Measurements from ENCODE around the gene EIF2B1.

DNA sequence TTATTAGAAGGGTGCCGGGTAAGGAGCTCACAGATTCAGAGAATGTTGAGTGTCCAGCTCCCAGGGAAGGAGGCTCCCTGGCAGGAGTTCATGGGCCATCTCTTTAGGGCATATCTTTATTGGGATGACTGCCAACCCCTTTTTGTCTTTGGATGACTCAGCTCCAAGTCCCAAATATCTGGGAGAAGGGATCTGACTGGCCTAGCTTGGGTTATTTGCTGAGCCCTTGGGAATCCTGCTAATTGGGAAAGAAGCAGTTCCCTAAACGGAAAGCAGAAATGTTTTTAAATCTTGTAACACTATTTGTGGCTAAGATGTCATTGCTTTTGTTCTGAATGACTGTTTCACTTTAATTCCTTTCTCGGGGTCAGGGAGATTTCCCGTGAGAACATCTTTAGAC lies 19.0 kb downstream of the EIF2B1 start:
- no peak for TF ChIP-seq IRF2 (CRISPR knock-in tag; IDR thresholded peaks at IDR 0.05; ENCODE audit: borderline replicate concordance, low read depth)
- TF ChIP-seq, protein P1, sequence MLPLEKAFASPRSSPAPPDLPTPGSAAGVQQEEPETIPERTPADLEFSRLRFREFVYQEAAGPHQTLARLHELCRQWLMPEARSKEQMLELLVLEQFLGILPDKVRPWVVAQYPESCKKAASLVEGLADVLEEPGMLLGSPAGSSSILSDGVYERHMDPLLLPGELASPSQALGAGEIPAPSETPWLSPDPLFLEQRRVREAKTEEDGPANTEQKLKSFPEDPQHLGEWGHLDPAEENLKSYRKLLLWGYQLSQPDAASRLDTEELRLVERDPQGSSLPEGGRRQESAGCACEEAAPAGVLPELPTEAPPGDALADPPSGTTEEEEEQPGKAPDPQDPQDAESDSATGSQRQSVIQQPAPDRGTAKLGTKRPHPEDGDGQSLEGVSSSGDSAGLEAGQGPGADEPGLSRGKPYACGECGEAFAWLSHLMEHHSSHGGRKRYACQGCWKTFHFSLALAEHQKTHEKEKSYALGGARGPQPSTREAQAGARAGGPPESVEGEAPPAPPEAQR (CRISPR knock-in tag; IDR thresholded peaks at IDR 0.05), result no peak
- no peak for TF ChIP-seq GTF2I (CRISPR knock-in tag; conservative IDR thresholded peaks at IDR 0.05)
- TF ChIP-seq, protein P2, sequence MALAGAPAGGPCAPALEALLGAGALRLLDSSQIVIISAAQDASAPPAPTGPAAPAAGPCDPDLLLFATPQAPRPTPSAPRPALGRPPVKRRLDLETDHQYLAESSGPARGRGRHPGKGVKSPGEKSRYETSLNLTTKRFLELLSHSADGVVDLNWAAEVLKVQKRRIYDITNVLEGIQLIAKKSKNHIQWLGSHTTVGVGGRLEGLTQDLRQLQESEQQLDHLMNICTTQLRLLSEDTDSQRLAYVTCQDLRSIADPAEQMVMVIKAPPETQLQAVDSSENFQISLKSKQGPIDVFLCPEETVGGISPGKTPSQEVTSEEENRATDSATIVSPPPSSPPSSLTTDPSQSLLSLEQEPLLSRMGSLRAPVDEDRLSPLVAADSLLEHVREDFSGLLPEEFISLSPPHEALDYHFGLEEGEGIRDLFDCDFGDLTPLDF (CRISPR knock-in tag; IDR thresholded peaks at IDR 0.05), result no peak
- TF ChIP-seq, protein P3, sequence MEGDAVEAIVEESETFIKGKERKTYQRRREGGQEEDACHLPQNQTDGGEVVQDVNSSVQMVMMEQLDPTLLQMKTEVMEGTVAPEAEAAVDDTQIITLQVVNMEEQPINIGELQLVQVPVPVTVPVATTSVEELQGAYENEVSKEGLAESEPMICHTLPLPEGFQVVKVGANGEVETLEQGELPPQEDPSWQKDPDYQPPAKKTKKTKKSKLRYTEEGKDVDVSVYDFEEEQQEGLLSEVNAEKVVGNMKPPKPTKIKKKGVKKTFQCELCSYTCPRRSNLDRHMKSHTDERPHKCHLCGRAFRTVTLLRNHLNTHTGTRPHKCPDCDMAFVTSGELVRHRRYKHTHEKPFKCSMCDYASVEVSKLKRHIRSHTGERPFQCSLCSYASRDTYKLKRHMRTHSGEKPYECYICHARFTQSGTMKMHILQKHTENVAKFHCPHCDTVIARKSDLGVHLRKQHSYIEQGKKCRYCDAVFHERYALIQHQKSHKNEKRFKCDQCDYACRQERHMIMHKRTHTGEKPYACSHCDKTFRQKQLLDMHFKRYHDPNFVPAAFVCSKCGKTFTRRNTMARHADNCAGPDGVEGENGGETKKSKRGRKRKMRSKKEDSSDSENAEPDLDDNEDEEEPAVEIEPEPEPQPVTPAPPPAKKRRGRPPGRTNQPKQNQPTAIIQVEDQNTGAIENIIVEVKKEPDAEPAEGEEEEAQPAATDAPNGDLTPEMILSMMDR (IDR thresholded peaks at IDR 0.05), result no peak
- TF ChIP-seq TP53 (CRISPR knock-in tag; IDR thresholded peaks at IDR 0.05), result no peak
- no peak for TF ChIP-seq MXD4 (CRISPR knock-in tag; IDR thresholded peaks at IDR 0.05; ENCODE audit: borderline replicate concordance)
- TF ChIP-seq, protein P4, sequence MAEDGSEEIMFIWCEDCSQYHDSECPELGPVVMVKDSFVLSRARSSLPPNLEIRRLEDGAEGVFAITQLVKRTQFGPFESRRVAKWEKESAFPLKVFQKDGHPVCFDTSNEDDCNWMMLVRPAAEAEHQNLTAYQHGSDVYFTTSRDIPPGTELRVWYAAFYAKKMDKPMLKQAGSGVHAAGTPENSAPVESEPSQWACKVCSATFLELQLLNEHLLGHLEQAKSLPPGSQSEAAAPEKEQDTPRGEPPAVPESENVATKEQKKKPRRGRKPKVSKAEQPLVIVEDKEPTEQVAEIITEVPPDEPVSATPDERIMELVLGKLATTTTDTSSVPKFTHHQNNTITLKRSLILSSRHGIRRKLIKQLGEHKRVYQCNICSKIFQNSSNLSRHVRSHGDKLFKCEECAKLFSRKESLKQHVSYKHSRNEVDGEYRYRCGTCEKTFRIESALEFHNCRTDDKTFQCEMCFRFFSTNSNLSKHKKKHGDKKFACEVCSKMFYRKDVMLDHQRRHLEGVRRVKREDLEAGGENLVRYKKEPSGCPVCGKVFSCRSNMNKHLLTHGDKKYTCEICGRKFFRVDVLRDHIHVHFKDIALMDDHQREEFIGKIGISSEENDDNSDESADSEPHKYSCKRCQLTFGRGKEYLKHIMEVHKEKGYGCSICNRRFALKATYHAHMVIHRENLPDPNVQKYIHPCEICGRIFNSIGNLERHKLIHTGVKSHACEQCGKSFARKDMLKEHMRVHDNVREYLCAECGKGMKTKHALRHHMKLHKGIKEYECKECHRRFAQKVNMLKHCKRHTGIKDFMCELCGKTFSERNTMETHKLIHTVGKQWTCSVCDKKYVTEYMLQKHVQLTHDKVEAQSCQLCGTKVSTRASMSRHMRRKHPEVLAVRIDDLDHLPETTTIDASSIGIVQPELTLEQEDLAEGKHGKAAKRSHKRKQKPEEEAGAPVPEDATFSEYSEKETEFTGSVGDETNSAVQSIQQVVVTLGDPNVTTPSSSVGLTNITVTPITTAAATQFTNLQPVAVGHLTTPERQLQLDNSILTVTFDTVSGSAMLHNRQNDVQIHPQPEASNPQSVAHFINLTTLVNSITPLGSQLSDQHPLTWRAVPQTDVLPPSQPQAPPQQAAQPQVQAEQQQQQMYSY (CRISPR knock-in tag; IDR thresholded peaks at IDR 0.05), result no peak

All from WTC11 (cell line).